HG03439 (cell line): ENCODE results near the gene EEF1A2.

Experiments used
- ATAC-seq: cut with Tn5 transposase; IDR thresholded peaks from one replicate; pipeline ENCODE4 v1.9.1; 2021; ENCODE audit warnings: mild to moderate bottlenecking, moderate library complexity; ENCODE audit not compliant: unreplicated experiment

The EEF1A2 gene

GRCh38 chr20:63537525-63538203 is 38.8 kb upstream of the EEF1A2 start:
- peak; percentile 82 for ATAC-seq

GRCh38 chr20:63536997-63537524 is 38.2 kb upstream of the EEF1A2 start, which contains the start of gene PTK6:
PTK6 (minus strand) TSS chr20:63537376; CDS start chr20:63537314, 62 bp downstream.
- no peak for ATAC-seq

GRCh38 chr20:63536241-63536977 is 37.5 kb upstream of the EEF1A2 start:
- ATAC-seq, result no peak

- ATAC-seq, result no peak
Observed at GRCh38 chr20:63534831-63535651, 36.2 kb upstream of the EEF1A2 start.

GRCh38 chr20:63534427-63534830 is 35.5 kb upstream of the EEF1A2 start:
- no peak for ATAC-seq

- no peak for ATAC-seq
Observed at GRCh38 chr20:63533871-63534393, 35.0 kb upstream of the EEF1A2 start.

GRCh38 chr20:63533388-63533787 is 34.5 kb upstream of the EEF1A2 start:
- no peak for ATAC-seq

GRCh38 chr20:63532449-63532971 is 33.6 kb upstream of the EEF1A2 start:
- ATAC-seq, result no peak

GRCh38 chr20:63531686-63532448 is 33.0 kb upstream of the EEF1A2 start:
- ATAC-seq, result no peak

- no peak for ATAC-seq
Observed at GRCh38 chr20:63530788-63531160, 31.9 kb upstream of the EEF1A2 start.

- no peak for ATAC-seq
Observed at GRCh38 chr20:63529861-63530787, 31.2 kb upstream of the EEF1A2 start.

- no peak for ATAC-seq
Observed at GRCh38 chr20:63529180-63529860, 30.4 kb upstream of the EEF1A2 start.

GRCh38 chr20:63527184-63527583 is 28.3 kb upstream of the EEF1A2 start:
- ATAC-seq, result no peak

GRCh38 chr20:63525971-63526370 is 27.1 kb upstream of the EEF1A2 start:
- ATAC-seq, result no peak

GRCh38 chr20:63525185-63525584 is 26.3 kb upstream of the EEF1A2 start:
- no peak for ATAC-seq

- ATAC-seq, result no peak
Observed at GRCh38 chr20:63522981-63523611, 24.2 kb upstream of the EEF1A2 start.

- no peak for ATAC-seq
Observed at GRCh38 chr20:63522091-63522868, 23.4 kb upstream of the EEF1A2 start.
